Erythroblast (primary cell): Measurements from ENCODE around the gene TTL.
A peak's percentile ranks its signal among the peaks of the same experiment; 100 is the strongest.
"Not testable (repeated sequence)": the region's sequence is repeated elsewhere in the genome, so short reads cannot be mapped to it uniquely, and the experiment has no call there.

Experiments used
- DNase-seq, 2 experiments: peaks; one replicate each; lab custom pipeline; 2025; lab: John Stamatoyannopoulos, UW
- GATA1 ChIP-seq: IDR thresholded peaks from 2 replicates; pipeline ENCODE4 v1.6.1; 2011; ENCODE audit warnings: low read depth, mild to moderate bottlenecking, control low read depth, low read length, moderate library complexity
- POLR2A ChIP-seq: IDR thresholded peaks from 2 replicates; pipeline ENCODE4 v1.6.1; 2011; ENCODE audit warnings: mild to moderate bottlenecking, low read length

The TTL gene

DNA sequence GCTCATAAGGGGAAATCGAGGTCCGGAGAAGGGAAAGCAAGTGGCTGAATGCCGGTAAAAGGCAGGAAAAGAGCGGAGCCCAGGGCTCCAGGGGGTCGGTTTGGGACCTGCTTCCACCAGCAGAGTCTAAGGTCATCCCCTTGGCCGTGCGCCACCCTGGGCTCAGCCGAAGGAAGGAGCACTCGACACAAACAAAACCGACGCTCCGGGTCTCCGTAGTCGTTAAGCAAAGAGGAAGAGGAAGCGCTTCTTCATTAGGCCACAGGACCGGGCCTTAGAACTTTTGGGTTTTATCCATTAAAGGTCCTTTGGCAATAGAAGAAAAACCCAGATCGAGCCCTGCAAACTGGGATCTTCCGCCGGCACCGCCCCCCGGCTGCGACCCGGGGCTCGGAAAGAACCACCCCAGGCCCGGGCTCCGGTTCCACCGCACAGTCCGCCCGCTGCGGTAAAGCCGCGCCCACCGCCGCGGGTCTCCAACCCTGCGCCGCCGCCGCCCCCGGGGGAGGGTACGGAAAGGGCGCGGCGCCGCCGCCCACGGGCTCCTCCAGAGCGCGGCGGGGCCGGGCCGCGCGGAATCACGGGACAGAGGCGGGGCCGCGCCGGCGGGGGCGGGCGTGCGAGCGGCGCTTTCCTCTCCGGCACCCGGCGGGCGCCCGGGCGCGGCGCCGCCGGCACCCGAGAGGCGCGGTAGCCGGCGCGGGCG is at the start of gene TTL:
TSS of gene TTL (plus strand) at position 629 of the 706 bp plus-strand sequence. CDS start 189 bp downstream, outside the sequence.
- DNase-seq: peak; percentile 80 to 88

GRCh38 chr2:112432390-112432734 is 49.6 kb upstream of the TTL start:
- not testable (repeated sequence) for DNase-seq

More for the DNA sequence above, at the start of gene TTL:
- TF ChIP-seq POLR2A (peak; percentile 55), GATA1 (no peak)

DNA sequence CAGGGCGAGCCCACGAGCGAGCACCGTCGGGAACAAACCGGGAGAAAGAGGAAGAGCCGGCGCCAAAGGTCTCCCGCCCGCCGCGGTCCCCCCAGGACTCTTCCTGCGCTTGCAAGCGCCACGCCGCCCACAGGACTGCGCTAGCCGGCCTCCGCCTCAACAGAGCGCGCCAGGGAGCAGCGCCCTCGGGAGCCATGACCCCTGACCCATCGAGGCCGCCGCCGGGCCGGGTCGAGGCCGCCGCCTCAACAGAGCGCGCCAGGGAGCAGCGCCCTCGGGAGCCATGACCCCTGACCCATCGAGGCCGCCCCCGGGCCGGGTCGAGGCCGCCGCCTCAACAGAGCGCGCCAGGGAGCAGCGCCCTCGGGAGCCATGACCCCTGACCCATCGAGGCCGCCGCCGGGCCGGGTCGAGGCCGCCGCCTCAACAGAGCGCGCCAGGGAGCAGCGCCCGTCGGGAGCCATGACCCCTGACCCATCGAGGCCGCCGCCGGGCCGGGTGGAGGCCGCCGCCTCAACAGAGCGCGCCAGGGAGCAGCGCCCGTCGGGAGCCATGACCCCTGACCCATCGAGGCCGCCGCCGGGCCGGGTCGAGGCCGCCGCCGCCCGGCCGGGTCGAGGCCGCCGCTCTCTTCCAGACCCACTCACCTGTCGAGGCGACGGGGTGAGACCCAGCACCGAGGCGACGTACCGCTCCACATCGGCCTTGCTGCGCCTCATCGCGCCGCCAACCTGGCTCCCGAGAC is 49.0 kb upstream of the TTL start:
- peak; percentile 30 for TF ChIP-seq POLR2A
- not testable (repeated sequence) for DNase-seq

DNA sequence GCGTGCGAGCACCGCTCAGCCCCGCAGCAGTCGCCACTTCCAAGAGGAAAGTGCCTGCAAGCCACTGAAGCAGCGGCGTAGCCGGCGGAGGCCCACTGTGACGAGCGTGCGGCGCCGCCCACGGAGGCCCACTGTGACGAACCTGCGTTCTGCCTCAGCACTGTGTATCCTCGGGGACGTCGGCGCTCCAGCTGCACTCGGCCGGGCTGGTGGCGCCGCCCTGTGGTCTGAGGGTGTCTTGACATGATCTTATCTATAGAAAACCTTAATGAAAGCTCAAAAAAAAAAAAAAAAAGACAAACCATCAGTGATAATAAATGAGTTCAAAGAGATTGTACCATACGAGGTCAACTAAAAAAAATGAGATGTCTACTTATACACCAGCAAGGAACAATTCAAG is 48.5 kb upstream of the TTL start, which contains the start of gene RGPD8:
TSS of gene RGPD8 (minus strand) at position 166 of the 400 bp plus-strand sequence. CDS start 192 bp downstream, outside the sequence.
- not testable (repeated sequence) for DNase-seq
- peak; percentile 27 for TF ChIP-seq POLR2A

GRCh38 chr2:112433932-112434730 is 47.8 kb upstream of the TTL start:
- TF ChIP-seq GATA1: no peak
- no peak for TF ChIP-seq POLR2A
- no peak for DNase-seq

DNA sequence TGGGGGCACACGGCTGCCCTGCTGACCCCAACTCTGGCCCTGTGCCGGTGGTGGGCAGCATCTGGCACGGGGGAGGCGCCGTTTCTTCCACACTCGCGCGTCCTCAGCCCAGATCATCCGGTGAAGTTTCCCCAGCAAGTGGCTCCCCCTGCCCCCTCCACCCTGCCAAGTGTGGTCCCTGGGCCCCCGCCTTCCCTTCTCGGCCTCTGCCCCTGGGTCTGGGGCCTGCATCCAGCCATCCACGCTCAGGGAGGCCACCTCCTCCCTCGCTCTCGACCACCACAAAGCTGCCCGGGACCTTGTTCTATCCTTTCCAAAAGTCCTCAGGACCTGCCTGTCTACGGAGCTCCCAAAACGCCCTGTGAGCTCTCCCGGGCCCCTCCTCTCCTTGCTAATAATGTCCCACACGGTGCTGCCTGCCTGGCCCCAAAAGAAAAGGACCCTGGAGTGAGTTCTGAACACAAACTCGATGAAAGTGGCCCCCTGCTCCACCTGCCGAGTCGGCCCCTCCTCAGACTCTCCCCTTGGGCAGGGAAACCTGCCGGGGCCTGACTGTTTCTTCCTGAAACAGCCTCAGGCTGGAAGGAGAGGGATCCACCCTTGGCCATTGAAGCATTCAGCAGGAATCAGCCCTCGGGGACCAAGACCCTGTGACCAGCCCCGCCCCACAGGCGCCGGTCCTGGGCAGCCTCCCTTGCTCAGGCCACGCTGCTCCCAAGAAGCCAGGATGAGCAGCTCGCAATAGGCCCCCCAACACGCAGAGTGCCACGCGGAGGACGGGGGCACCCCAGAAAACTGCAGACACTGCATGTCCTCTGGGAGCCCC is 46.9 kb upstream of the TTL start:
- not testable (repeated sequence) for DNase-seq

DNA sequence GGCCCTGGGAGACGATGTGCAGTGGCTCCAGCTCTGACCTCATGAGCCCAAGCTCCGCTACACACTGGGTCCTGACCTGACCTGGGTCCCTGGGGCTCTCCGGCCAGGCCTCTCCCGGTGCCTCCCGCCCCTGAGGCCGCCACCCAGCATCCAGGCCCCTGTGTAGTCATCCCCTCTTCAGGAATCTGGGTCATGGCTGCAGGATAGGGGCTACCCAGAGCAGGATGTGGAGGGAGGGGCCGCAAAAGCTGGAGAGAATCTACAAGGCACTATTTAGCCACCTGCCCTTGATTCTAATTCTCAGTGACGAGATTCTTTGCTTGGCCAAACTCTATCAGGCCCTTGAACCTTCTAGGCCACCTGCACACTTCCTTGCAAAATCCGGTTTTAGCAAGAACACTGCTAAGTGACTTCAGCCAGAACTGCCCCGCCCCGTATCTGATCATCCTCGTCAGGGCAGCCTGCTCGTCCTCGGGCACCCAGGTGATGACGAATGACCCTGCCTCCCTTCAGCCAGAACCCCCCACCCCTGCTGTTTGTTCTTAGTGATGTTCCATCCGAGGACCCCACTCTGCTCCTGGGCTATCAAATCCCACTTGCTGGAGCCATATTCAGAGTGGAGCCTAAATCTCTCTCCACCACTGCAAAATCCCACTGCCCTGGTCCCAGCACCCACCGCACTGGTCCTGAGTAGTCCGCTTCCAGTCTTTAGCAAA is 46.1 kb upstream of the TTL start:
- not testable (repeated sequence) for DNase-seq

- DNase-seq: not testable (repeated sequence)
Measured at GRCh38 chr2:112436993-112437392, 45.0 kb upstream of the TTL start.

DNA sequence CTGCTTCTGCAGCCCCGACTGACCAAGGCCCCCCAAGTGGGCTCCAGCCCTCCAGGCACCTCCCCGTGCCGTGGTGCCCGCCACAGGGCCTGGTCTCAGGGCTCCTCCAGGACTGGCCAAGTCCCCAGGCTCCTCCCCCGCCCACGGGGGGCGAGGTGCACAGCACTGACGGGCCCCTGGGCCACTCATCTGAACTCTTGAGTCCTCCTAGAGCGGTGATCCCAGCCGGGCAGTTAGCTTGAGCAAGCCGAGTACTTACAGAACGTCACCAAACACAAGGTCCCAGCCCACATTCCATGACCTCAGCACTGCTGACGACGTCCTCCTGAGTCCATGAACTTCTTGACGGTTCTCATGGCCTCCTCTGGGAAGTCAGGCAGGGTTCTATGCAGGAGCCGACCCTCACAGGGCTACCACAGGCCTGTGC is 44.5 kb upstream of the TTL start:
- DNase-seq: not testable (repeated sequence)

DNA sequence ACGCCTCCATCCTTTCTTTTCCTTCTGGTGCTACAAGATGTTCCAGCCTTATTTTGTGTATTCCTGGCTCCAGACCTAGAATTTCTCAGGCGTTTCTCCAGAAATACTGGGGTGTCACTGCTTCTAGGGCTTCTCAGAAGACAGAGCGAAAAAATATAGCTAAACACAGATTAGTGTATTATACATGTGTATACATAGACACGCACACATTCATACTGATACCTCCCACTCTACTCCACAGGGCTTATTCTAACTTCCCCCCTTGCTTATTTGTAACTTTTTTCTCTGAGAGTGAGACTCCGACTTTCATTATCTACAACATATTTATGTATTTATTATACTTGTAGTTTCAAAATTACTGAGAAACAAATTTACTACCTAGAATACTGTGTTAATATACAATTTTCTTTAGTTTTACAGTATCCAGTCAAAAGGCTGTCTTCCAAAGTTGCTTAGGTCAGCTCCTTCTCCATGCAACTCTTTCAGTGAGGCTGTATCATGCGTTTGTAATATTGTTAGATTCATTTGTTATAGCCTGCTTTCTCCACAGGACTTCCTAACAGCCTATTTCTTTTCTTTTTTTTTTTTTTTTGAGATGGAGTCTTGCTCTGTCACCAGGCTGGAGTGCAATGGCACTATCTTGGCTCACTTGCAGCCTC is 43.2 kb upstream of the TTL start:
- not testable (repeated sequence) for DNase-seq

DNA sequence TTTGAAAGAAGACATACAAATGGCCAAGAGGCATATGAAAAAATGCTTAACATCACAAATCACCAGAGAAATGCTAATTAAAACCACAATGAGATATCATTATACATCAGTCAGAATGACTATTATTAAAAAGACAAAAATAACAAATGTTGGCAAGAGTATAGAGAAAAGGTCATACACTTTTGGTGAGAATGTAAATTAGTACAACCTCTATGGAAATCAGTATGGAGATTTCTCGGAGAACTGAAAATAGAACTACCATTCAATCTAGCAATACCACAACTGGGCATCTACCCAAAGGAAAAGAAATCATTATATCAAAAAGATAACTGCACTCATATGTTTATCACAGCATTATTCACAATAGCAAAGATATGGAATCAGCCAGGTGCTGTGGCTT is 37.7 kb upstream of the TTL start:
- DNase-seq: not testable (repeated sequence)

- DNase-seq: no peak
- TF ChIP-seq GATA1 (no peak), POLR2A (no peak)
Measured at GRCh38 chr2:112449854-112450253, 32.1 kb upstream of the TTL start.

DNA sequence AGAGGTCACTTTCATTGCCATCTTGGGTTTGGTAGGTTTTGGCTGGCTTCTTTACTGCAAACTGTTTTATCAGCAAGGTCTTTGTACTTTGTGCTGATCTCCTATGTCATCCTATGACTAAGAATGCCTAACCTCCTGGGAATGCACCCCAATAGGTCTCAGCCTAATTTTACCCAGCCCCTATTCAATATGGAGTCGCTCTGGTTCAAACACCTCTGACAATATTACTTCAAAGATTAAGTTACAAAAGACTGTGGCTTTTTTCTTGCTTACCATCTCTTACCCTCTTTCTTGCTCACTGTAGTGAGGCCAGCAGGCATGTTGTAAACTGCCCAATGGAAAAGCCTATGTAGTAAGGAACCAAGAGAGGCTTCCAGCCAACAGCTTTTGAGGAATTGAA is 30.6 kb upstream of the TTL start:
- no peak for TF ChIP-seq GATA1

More for the DNA sequence above, 30.6 kb upstream of the TTL start:
- no peak for DNase-seq
